K562 (cell line): Measurements from ENCODE around the gene GPSM3. TPM values are rescaled to one million over a fixed set of nuclear protein-coding genes. Genes with fewer than 3 reads are reported as not detected.

Experiments
- ATAC-seq: fragments of 200-7000 bp; cut with Tn5 transposase; 3 replicates; pipeline ENCODE4 v1.9.1; 2020; ENCODE audit warnings: moderate library complexity
- BruUV-seq: library from RNA; stranded (reverse); fragments of 400-500 nt; replicated peaks from 2 replicates; lab custom pipeline; 2021; lab: Mats Ljungman, UMichigan
- CTCF ChIA-PET: fragments of 300-600 bp; formaldehyde crosslinking; extraction: SDS; loops from one replicate; lab custom pipeline; 2021; ENCODE audit warnings: low intra/inter-chr PET ratio; lab: Yijun Ruan, JAX
- POLR2A ChIA-PET: fragments of 300-600, 350-650 bp; sonication (Branson Sonifier 250); formaldehyde crosslinking; extraction: SDS; loops from one replicate; lab custom pipeline; 2021; ENCODE audit warnings: antibody characterized with exemption, inconsistent platforms; lab: Yijun Ruan, JAX
- DNase-seq, 4 experiments: peaks; one replicate each; pipeline versions ENCODE4 v3.0.0 to v3.0.0-alpha.2; 2011 to 2018; ENCODE audit warnings: low spot score in 3 of 4, mixed read lengths in 3 of 4; ENCODE audit errors: extremely low read depth in 1 of 4
- FAIRE-seq: peaks from 2 replicates; lab custom pipeline; 2011; peaks lifted over from hg19 to GRCh38; lab: Jason Lieb, UNC
- H2AFZ ChIP-seq: 2 replicates; pipeline ENCODE4 v1.6.0; 2011; ENCODE audit warnings: low read depth, low read length, control low read depth, inconsistent platforms
- H3K27ac ChIP-seq: fragments of 200-600 bp; 3 replicates; pipeline ENCODE4 v1.8.0; 2011; ENCODE audit warnings: low read depth, mild to moderate bottlenecking, control low read depth, inconsistent platforms, low read length, moderate library complexity, mixed read lengths; ENCODE audit errors: extremely low read depth
- H3K27me3 ChIP-seq, 2 experiments: fragments of 300-600 bp in 1 of 2; 2 replicates in 1 of 2; 3 replicates in 1 of 2; pipeline versions ENCODE4 v1.6.0 to v1.8.0; 2011; ENCODE audit warnings: inconsistent platforms in 2 of 2, low read length in 2 of 2, mild to moderate bottlenecking in 1 of 2, mixed read lengths in 1 of 2, moderate library complexity in 1 of 2; ENCODE audit not compliant: control insufficient read depth in 2 of 2, insufficient read depth in 2 of 2
- H3K36me3 ChIP-seq: fragments of 300-600 bp; 3 replicates; pipeline ENCODE4 v1.8.0; 2011; ENCODE audit warnings: mild to moderate bottlenecking, low read length, inconsistent platforms; ENCODE audit not compliant: control insufficient read depth, insufficient read depth
- H3K4me1 ChIP-seq, 2 experiments: fragments of 200-600 bp in 1 of 2; replicated peaks in 1 of 2; 2 replicates in 1 of 2; 3 replicates in 1 of 2; pipeline versions ENCODE4 v1.5.1 to v1.8.0; 2011; ENCODE audit warnings: inconsistent platforms in 2 of 2, low read length in 2 of 2, mild to moderate bottlenecking in 1 of 2, mixed read lengths in 1 of 2, moderate library complexity in 1 of 2; ENCODE audit not compliant: control insufficient read depth in 2 of 2, insufficient read depth in 2 of 2
- H3K4me2 ChIP-seq: 2 replicates; pipeline ENCODE4 v1.6.1; 2011; ENCODE audit warnings: low read length, control low read depth, inconsistent platforms, mixed read lengths; ENCODE audit not compliant: insufficient read depth
- H3K4me3 ChIP-seq: fragments of 200-600 bp; sonication (generic), shearing (Covaris generic); 2 replicates; pipeline ENCODE4 v1.5.1; 2016; ENCODE audit warnings: control low read depth, inconsistent platforms
- H3K79me2 ChIP-seq: fragments of 200-600 bp; 3 replicates; pipeline ENCODE4 v1.8.0; 2011; ENCODE audit warnings: low read length, inconsistent platforms; ENCODE audit not compliant: control insufficient read depth, insufficient read depth
- H3K9ac ChIP-seq, 2 experiments: 2 replicates each; pipeline versions ENCODE4 v1.6.0 to v1.6.1; 2011; ENCODE audit warnings: low read depth in 2 of 2, low read length in 2 of 2, control low read depth in 1 of 2, inconsistent platforms in 1 of 2, mild to moderate bottlenecking in 1 of 2, mixed read lengths in 1 of 2; ENCODE audit not compliant: insufficient read depth in 1 of 2
- H3K9me1 ChIP-seq: one replicate; pipeline ENCODE4 v1.6.0; 2011; ENCODE audit warnings: inconsistent platforms, mild to moderate bottlenecking, low read length, moderate library complexity; ENCODE audit not compliant: control insufficient read depth, insufficient read depth
- H3K9me3 ChIP-seq: replicated peaks from 2 replicates; pipeline ENCODE4 v1.5.1; 2011; ENCODE audit warnings: low read depth, low read length, inconsistent platforms; ENCODE audit not compliant: control insufficient read depth, insufficient read depth
- H4K20me1 ChIP-seq: replicated peaks from 2 replicates; pipeline ENCODE4 v1.6.1; 2011; ENCODE audit warnings: low read length, inconsistent platforms, mixed read lengths; ENCODE audit not compliant: control insufficient read depth, insufficient read depth
- ASH1L ChIP-seq: fragments of 450-650 bp; IDR thresholded peaks from 2 replicates; pipeline ENCODE4 v1.6.1; 2018; ENCODE audit warnings: borderline replicate concordance, mild to moderate bottlenecking, low read depth; ENCODE audit not compliant: partially characterized antibody
- KHSRP ChIP-seq: fragments of 450-650 bp; IDR thresholded peaks from 2 replicates; pipeline ENCODE4 v1.6.1; 2017
- KLF6 ChIP-seq: fragments of 250-450 bp; sonication (Bioruptor Pico); IDR thresholded peaks from 2 replicates; pipeline ENCODE4 v1.4.0; 2020; ENCODE audit warnings: mild to moderate bottlenecking, moderate library complexity, borderline replicate concordance
- MAFF ChIP-seq: IDR thresholded peaks from 2 replicates; pipeline ENCODE4 v1.6.1; 2012; ENCODE audit warnings: low read length, improper control_type of control experiment
- MAZ ChIP-seq, 2 experiments: fragments of 450-650 bp in 1 of 2; sonication (generic) in 1 of 2; formaldehyde crosslinking; IDR thresholded peaks in 1 of 2; conservative IDR thresholded peaks in 1 of 2; 2 replicates each; pipeline versions ENCODE4 v1.4.0 to v1.5.0; 2020; ENCODE audit warnings: mild to moderate bottlenecking in 1 of 2, missing genetic modification reagents in 1 of 2
- MXI1 ChIP-seq: IDR thresholded peaks from 2 replicates; pipeline ENCODE4 v1.6.1; 2011; ENCODE audit warnings: low read depth, mild to moderate bottlenecking, improper control_type of control experiment, low read length
- NRF1 ChIP-seq, 2 experiments: fragments of 450-650 bp; IDR thresholded peaks in 1 of 2; conservative IDR thresholded peaks in 1 of 2; 2 replicates each; pipeline ENCODE4 v1.6.1; 2014; ENCODE audit warnings: mild to moderate bottlenecking in 2 of 2
- POLR2AphosphoS2 ChIP-seq: IDR thresholded peaks from 2 replicates; pipeline ENCODE4 v1.6.1; 2012; ENCODE audit warnings: low read length, improper control_type of control experiment
- U2AF1 ChIP-seq: fragments of 200-400 bp; formaldehyde crosslinking; optimal IDR thresholded peaks from 2 replicates; pipeline ENCODE3; 2017; ENCODE audit warnings: mild to moderate bottlenecking, low read depth, low read length, moderate library complexity
- YY1 ChIP-seq, 3 experiments: IDR thresholded peaks; 2 replicates each; pipeline ENCODE4 v1.6.1; 2011; ENCODE audit warnings: low read length in 2 of 3, mild to moderate bottlenecking in 2 of 3, moderate library complexity in 2 of 3, borderline replicate concordance in 1 of 3, control low read depth in 1 of 3, low read depth in 1 of 3; ENCODE audit not compliant: insufficient read depth in 3 of 3, insufficient replicate concordance in 2 of 3, control insufficient read depth in 1 of 3, insufficient read length in 1 of 3; ENCODE audit errors: extremely low read depth in 1 of 3
- ZC3H8 ChIP-seq: fragments of 450-650 bp; IDR thresholded peaks from 2 replicates; pipeline ENCODE4 v1.6.1; 2017
- ZNF124 ChIP-seq: sonication (generic); formaldehyde crosslinking; IDR thresholded peaks from 2 replicates; pipeline ENCODE4 v1.8.1; 2022; ENCODE audit warnings: missing genetic modification reagents
- ZNF165 ChIP-seq: fragments of 250-450 bp; sonication (Bioruptor Pico); IDR thresholded peaks from 2 replicates; pipeline ENCODE4 v1.4.0; 2020; ENCODE audit warnings: borderline replicate concordance
- ZNF586 ChIP-seq: fragments of 450-650 bp; formaldehyde crosslinking; conservative IDR thresholded peaks from 2 replicates; pipeline ENCODE4 v1.4.0; 2020; ENCODE audit warnings: mild to moderate bottlenecking, moderate library complexity
- ZNF589 ChIP-seq: fragments of 200-800 bp; sonication (Bioruptor generic); IDR thresholded peaks from 2 replicates; pipeline ENCODE4 v1.6.1; 2016; ENCODE audit warnings: low read depth, missing genetic modification characterization, missing compliant biosample characterization
- WGBS: fragments of 100-300 bp; shearing (Covaris generic); methylation state at CpG from one replicate; pipeline ENCODE4 v1.1.6; 2016; ENCODE audit warnings: low coverage, mixed read lengths; ENCODE audit not compliant: insufficient coverage; ENCODE audit errors: missing lambda C conversion rate; 5-methylcytosine and 5-hydroxymethylcytosine counted together
- in situ Hi-C: fragments of 300-500 bp; cut with MboI; formaldehyde crosslinking; loops from 4 replicates; pipeline ENCODE4 v1.15.0; 2018; ENCODE audit warnings: inconsistent platforms, mixed read lengths
- intact Hi-C: fragments of 100-400 bp; cut with micrococcal nuclease; formaldehyde crosslinking; loops from 2 replicates; pipeline ENCODE4 v1.14.2; 2022
- polyA plus RNA-seq, 8 experiments: library from polyadenylated mRNA; depleted of rRNA in 4 of 8; stranded (reverse) in 5 of 8; unstranded in 3 of 8; fragments of >200 nt; fragmentation: Nextera tagmentation in 2 of 8; fragmentation: Illumina TruSeq in 1 of 8; extraction: Ambion mirVana in 2 of 8; extraction: Trizol in 1 of 8; gene quantifications; 2 replicates each; pipeline versions ENCODE4 v1.2.1 to v1.2.3, GENCODE V29; 2011 to 2014; ENCODE audit warnings: inconsistent platforms in 1 of 8, missing spikeins in 1 of 8
- total RNA-seq, 7 experiments: library from RNA; depleted of rRNA in 6 of 7; stranded (reverse); fragments of >200 nt in 6 of 7; fragmentation: Illumina TruSeq in 2 of 7; extraction: Trizol in 2 of 7; gene quantifications; 2 replicates each; pipeline versions ENCODE4 v1.2.1 to v1.2.3, GENCODE V29; 2011 to 2021; ENCODE audit warnings: low replicate concordance in 1 of 7
- TF ChIP-seq, protein P1 (sequence below), 2 experiments: IDR thresholded peaks in 1 of 2; conservative IDR thresholded peaks in 1 of 2; 2 replicates each; pipeline ENCODE4 v1.6.1; 2016; ENCODE audit warnings: low read depth in 2 of 2, mild to moderate bottlenecking in 1 of 2, missing compliant biosample characterization in 1 of 2, missing genetic modification characterization in 1 of 2, moderate library complexity in 1 of 2

GPSM3 gene
- total and polyA plus RNA-seq, 9 of the 15 experiments (the other 6 are each of a cell fraction or from before 2014, with no cell fraction given), result 5.3 to 42.6 (median 24.4) TPM

DNA sequence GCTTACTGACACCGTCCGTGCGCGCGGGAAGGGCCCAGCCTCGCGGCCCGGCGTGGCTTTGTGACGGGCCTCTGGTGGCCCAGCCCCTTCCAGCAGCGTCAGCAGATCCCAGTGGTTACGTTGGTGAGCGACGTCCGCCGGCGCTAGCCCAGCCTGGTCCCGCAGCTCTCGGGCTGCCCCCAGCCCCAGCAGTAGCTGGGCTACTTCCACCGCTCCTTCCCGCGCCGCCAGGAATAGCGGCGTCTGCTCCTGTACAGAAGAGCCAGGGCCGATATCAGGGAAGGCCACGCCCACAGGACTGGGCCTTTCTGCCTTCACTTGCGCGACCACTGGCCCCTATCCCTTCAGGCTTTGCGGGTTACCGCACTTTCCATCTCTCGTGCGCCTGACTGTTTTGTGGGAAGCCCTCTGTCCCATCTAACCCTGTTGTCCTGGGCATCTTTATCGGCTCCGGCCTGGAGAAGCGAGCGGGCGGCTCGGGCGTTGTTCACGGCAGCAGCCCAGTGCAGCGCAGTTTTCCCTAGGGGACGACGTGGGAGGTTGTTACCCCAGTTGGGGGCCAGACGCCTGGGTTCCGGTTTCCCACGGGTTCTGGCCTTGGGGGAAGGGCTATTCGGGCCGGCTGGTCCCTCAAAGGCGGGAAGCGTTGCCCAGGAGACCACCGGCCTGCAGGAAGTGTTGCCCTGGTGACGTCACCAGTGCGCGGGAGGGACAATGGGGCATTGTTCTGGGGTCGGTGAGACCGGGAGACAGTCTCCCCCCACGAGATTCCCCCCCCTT, 3.6 kb upstream of the GPSM3 start:
- Histone ChIP-seq H3K27ac (peak overlapping the region; percentile 97), H3K4me2 (peak overlapping the region; percentile 95), H3K4me3 (peak overlapping the region; percentile 63), H3K27me3 (no peaks in the 10 kb centered on the region; a peak in 1 of 5 replicates), H4K20me1 (no peaks in the 10 kb centered on the region), H3K9me3 (no peaks in the 10 kb centered on the region), H3K36me3 (no peaks in the 10 kb centered on the region), H3K9ac (peak overlapping the region; percentile 97), H2AFZ (peak overlapping the region; percentile 84), H3K9me1 (no peaks in the 10 kb centered on the region), H3K79me2 (peaks cover 26% of the 10 kb centered on the region), H3K4me1 (peaks cover 56 to 59% of the 10 kb centered on the region in 2 experiments)
- peak; percentile 86 for ATAC-seq
- WGBS, result under 1% methylated on average over 58 of the region's 58 CpGs
- CTCF ChIA-PET, result interaction anchor here (0.7 kb wide), 1 partner anchor 77 kb away, joined by 4 read pairs; no protein-coding TSS in a partner anchor
- POLR2A ChIA-PET, result interaction anchor here (0.6 to 2.1 kb wide), 19 partner anchors 7 to 1076 kb away, joined by 3 to 23 read pairs (median 3); partner anchors contain the start of genes FKBPL, RNF5, RPS18 and VPS52
- peak; percentile 72 for FAIRE-seq
- in situ Hi-C loops, result no loop called here
- BruUV-seq, result TSS peak; percentile 96
- peak; percentile 73 to 90 (median 78) for DNase-seq
- intact Hi-C loops, result loop anchor here (1.0 to 10.0 kb wide), 8 partner anchors 20 to 776 kb away; partner anchors contain the start of genes AGPAT1, FKBPL, PPT2 and ZBTB12
- TF ChIP-seq, protein P1, sequence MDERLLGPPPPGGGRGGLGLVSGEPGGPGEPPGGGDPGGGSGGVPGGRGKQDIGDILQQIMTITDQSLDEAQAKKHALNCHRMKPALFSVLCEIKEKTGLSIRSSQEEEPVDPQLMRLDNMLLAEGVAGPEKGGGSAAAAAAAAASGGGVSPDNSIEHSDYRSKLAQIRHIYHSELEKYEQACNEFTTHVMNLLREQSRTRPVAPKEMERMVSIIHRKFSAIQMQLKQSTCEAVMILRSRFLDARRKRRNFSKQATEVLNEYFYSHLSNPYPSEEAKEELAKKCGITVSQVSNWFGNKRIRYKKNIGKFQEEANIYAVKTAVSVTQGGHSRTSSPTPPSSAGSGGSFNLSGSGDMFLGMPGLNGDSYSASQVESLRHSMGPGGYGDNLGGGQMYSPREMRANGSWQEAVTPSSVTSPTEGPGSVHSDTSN (CRISPR knock-in tag; IDR thresholded peaks at IDR 0.05; ENCODE audit: low read depth), result 0 out of 2 replicates have a peak, but pooled peaks have one; percentile 37
- TF ChIP-seq, protein P1 (tag; conservative IDR thresholded peaks at IDR 0.05; ENCODE audit: low read depth), result no peak
- TF ChIP-seq U2AF1 (no peak), ZNF165 (CRISPR knock-in tag) (0 out of 2 replicates have a peak, but pooled peaks have one; percentile 77), ZNF589 (CRISPR knock-in tag) (peak; percentile 88), ZNF124 (CRISPR knock-in tag) (no peak), ZC3H8 (no peak), KHSRP (peak; percentile 88), ASH1L (no peak), YY1 (IDR thresholded peaks at IDR 0.05; ENCODE audit: borderline replicate concordance in 1 of 3, control insufficient read depth in 1 of 3, extremely low read depth in 1 of 3, insufficient read depth in 3 of 3, insufficient read length in 1 of 3, insufficient replicate concordance in 2 of 3, low read depth in 1 of 3, low read length in 2 of 3) (peak in 2 of 3 experiments; percentile 24 to 60), MAFF (peak; percentile 31; the same call in 1 of the 2 replicates), MAZ (CRISPR knock-in tag; conservative IDR thresholded peaks at IDR 0.05 in 1 of 2, IDR thresholded peaks at IDR 0.05 in 1 of 2) (peak; percentile 11 to 95; a peak in 3 of 4 replicates), MXI1 (peak; percentile 85), ZNF586 (CRISPR knock-in tag) (no peak), POLR2AphosphoS2 (peak; percentile 63; the same call in 1 of the 2 replicates), KLF6 (CRISPR knock-in tag) (no peak), NRF1 (conservative IDR thresholded peaks at IDR 0.05 in 1 of 2, IDR thresholded peaks at IDR 0.05 in 1 of 2) (no peak)
